ENCODE results near the gene CETP.
"Not testable (repeated sequence)": the region's sequence is repeated elsewhere in the genome, so short reads cannot be mapped to it uniquely, and the experiment has no call there.

CETP gene

DNA sequence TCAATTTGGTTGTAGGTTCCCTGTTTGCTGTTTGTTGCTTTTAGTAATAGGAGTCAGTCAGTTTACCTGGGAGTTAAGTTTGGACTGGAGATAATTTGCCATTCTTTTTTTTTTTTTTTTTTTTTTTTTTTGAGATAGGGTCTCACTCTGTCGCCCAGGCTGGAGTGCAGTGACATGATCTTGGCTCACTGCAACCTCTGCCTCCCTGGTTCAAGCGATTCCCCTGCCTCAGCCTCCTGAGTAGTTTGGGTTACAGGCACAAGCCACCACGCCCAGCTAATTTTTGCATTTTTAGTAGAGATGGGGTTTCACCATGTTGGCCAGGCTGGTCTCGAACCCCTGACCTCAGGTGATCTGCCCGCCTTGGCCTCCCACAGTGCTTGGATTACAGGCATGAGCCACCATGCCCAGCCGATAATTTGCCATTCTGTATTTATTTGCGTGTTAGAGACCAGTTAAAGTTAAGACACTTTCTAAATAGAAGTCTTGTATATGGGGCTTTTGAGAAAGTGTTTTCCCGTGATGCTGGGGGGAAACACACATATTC lies 27.1 kb upstream of the CETP start:
- not testable (repeated sequence) for DNase-seq

DNA sequence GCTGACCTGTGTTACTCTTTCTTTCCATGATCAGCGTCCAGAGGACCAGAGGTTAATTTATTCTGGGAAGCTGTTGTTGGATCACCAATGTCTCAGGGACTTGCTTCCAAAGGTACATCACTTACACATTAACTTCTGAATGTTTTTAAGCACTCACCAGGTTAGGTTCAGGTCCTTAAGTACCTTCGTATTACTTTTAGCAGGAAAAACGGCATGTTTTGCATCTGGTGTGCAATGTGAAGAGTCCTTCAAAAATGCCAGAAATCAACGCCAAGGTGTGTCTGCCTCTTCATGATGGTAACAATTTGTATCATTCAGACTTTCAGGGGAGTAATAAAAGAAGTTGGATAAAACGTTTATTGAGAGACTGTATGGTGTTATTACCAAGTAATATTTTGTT lies 26.5 kb upstream of the CETP start:
- peak; percentile 46 for DNase-seq

- DNase-seq = no peak
Measured at GRCh38 chr16:56936491-56936890, 25.3 kb upstream of the CETP start.

- DNase-seq = peak; percentile 15
Measured at GRCh38 chr16:56936950-56937349, 24.8 kb upstream of the CETP start.

DNA sequence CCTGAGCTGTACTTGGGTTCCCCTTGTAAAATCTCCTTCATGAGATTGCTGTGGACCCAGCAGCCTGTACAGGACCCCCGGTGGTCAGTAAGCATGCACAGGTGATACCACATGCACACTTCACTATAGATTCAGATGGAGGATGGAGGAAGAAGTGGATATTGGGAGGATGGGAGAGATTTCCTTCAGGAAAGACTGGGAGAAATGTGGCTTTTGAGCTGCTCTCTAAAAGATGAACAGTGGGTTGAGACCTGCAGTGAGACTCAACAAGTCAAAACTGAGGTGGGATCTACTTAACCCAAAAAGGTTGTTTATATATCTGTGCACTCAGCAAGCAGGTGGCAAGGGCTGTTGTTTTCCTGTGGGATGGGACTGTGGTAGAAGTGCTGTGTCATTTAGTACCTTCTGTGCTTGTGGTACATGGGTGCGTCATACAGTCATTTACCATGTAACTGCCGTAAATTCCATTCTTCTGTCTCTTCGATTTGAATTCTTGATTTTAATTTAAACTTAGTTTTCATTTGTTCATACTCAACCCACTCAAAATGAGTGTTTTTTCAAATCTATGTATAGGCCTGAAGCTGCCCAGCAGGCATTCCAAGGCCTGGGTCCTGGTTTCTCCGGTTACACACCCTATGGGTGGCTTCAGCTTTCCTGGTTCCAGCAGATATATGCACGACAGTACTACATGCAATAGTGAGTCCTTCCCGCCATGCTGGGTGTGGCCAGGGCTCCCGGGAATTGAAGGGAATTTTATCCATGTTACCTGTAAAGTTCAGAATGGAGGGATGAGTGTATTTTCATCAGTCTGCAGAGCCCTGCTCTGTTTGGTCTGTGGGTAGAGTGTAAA lies 22.9 kb upstream of the CETP start:
- peak; percentile 39 for DNase-seq

GRCh38 chr16:56939801-56940200 lies 21.9 kb upstream of the CETP start:
- DNase-seq = peak; percentile 81

- DNase-seq = no peak
Measured at GRCh38 chr16:56941092-56941491, 20.7 kb upstream of the CETP start.

DNA sequence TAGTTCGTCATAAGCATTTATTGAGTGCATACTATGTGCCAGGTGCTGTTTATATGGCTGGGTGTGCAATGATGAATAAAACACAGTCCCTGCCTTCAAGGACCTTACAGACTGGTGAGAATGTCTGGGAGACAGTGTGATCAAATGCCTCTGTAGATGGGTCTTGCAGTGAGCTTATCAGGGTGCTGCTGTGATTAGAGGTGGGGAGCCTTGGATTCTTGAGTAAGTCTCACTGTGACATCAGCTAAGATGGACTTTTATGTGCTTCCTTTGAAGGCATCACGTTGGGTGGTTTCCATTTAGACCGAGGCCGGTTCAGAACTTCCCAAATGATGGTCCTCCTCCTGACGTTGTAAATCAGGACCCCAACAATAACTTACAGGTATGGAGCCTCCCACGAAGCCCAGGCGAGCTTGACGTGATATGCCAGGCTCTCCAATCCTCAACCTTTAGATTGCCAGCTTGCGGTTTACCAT lies 19.9 kb upstream of the CETP start:
- DNase-seq = no peak

GRCh38 chr16:56943761-56944375 lies 17.9 kb upstream of the CETP start:
- no peak for DNase-seq

GRCh38 chr16:56944954-56945839 lies 16.6 kb upstream of the CETP start:
- DNase-seq = no peak

DNA sequence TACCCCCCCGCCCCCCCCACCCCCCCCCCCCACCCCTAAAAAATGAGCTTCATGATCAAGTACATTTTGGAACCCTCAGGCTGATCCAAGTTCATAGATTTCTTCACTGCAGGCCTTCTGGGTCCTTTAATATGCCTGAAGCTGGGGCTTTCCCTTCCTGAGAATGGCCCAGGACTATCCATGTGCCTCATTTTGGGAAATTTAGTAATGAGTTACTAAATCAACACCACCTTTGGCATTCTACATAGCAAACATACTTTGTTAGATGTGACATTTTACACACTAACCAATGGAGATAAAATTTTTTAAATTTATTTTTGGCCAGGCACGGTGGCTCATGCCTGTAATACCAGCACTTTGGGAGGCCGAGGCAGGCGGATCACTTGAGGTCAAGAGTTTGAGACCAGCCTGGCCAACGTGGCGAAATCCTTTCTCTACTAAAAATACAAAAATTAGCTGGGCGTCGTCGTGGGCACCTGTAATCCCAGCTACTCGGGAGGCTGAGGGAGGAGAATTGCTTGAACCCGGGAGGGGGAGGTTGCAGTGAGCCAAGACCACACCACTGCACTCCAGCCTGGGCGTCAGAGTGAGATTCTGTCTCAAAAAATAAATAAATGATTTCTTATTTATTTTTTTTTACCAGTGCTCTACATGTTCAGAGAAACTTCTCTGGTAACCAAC lies 15.8 kb upstream of the CETP start:
- DNase-seq = no peak

GRCh38 chr16:56946767-56947603 lies 14.8 kb upstream of the CETP start:
- no peak for DNase-seq

DNA sequence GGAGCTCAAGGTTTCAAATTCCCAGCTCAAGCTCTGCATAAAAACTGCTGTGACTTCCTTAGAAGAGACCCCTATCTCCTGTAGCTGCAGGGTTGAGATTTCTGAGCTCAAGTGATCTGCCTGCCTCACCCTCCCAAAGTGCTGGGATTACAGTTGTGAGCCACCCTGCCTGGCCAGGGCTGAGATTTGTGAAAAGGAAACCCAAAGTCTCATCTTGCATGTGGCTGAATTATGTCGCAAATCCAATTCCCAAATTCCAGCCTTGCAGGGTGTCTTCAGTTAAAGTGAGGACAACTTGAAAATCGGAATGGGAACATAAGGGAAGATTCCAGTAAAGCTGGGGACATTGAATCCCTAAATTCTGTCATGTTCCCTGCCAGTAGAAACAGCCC lies 14.2 kb upstream of the CETP start:
- DNase-seq = no peak

DNA sequence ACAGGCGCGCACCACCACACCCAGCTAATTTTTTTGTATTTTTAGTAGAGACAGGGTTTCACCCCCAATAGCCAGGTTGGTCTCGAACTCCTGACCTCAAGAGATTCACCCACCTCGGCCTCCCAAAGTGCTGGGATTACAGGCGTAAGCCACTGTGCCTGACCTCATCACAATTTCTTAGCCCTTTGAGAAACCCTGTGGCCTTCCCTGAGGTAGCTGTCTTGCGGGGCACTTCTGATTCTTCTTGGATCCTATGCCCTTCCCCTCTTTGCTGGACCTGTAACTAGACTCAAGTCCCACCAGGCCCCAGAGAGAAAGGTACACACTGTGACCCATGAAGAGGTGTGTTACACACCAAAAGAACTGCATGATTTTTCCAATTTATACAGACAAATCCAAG lies 13.5 kb upstream of the CETP start:
- DNase-seq = no peak

- no peak for DNase-seq
Measured at GRCh38 chr16:56950051-56950450, 11.7 kb upstream of the CETP start.

DNA sequence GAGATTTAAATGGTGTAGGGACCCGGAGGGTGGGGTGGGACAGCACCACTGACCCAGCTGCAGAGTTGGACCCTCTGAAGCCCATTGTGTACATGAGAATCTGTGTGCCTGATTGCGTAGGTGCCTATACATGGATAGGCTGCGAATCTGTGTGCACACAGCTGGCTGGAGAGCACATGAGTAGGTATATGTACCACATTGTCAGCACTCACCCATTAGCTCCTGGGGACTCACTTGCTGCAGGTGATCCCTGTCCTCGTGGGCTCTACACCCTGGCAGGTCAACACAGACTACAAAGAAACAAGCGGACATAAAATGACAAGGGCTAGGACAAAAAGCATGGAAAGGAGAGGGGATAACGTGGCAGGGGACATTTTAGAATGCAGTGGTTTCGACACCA lies 11.3 kb upstream of the CETP start:
- no peak for DNase-seq

- DNase-seq = peak; percentile 2
Measured at GRCh38 chr16:56950881-56951771, 10.6 kb upstream of the CETP start.

GRCh38 chr16:56953006-56953405 lies 8.7 kb upstream of the CETP start:
- DNase-seq = no peak

DNA sequence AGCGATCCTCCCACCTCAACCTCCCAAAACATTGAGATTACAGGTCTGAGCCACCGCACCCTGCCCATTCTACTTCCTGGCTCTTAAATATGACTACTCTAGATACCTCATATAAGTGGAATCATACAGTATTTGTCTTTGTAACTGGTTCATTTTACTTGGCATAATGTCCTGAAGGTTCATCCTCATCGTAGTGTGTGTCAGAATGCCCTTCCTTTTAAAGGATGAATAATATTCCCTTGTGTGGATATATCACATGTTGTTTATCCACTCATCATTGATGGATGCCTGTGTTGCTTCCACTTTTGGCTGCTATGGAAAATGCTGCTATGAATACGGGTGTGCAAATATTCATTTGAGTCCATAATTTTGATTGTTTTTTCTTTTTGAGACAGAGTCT lies 5.7 kb upstream of the CETP start:
- DNase-seq = no peak

DNA sequence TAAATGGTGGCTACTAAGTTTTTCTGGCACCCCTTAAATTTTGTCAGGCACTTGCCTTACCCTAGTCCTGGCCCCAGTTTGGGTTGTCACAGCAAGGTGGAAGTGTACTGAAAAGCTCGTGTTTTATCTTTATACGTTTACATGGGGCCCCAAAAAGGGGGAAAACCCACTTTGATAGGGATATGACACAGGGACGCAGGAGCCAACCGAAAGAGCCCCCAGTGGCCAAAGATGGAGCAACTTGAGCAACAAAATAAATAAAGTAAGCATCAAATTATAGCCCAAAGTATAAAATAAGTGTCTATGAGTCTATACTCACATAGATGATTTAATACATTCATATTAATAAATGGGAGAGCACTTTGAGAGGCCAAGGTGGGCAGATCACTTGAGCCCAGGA lies 5.0 kb upstream of the CETP start:
- DNase-seq = no peak
